H1 (cell line): ENCODE data around the gene SIRT5. TPM values are rescaled to one million over a fixed set of nuclear protein-coding genes. Genes with fewer than 3 reads are reported as not detected.
A peak's percentile ranks its signal among the peaks of the same experiment; 100 is the strongest.

Experiments used
- CTCF ChIA-PET: fragments of 300-600 bp; sonication (Branson Sonifier 250); formaldehyde crosslinking; loops from one replicate; lab custom pipeline; 2021; ENCODE audit not compliant: partially characterized antibody; lab: Charles Lee
- POLR2A ChIA-PET: fragments of 300-600 bp; sonication (Branson Sonifier 250); formaldehyde crosslinking; loops from one replicate; lab custom pipeline; 2021; ENCODE audit warnings: inconsistent platforms; ENCODE audit not compliant: partially characterized antibody; lab: Charles Lee
- DNase-seq, 2 experiments: peaks; one replicate each; pipeline versions ENCODE4 v3.0.0 to v3.0.0-alpha.2; 2010 to 2022; ENCODE audit warnings: low spot score in 2 of 2, low read depth in 1 of 2, mixed read lengths in 1 of 2
- FAIRE-seq: peaks from 2 replicates; lab custom pipeline; 2011; peaks lifted over from hg19 to GRCh38; lab: Jason Lieb, UNC
- H2AFZ ChIP-seq: 2 replicates; pipeline ENCODE4 v1.8.1; 2012; ENCODE audit warnings: low read length, inconsistent platforms
- H2AK5ac ChIP-seq: 2 replicates; pipeline ENCODE4 v1.6.1; 2013; ENCODE audit warnings: low read depth, low read length
- H2BK120ac ChIP-seq: replicated peaks from 2 replicates; pipeline ENCODE3; 2013; ENCODE audit warnings: low read depth, low read length, inconsistent platforms
- H2BK12ac ChIP-seq: 2 replicates; pipeline ENCODE4 v1.6.1; 2013; ENCODE audit warnings: low read depth, low read length
- H2BK15ac ChIP-seq: 2 replicates; pipeline ENCODE4 v1.6.1; 2013; ENCODE audit warnings: low read length
- H2BK20ac ChIP-seq: 2 replicates; pipeline ENCODE4 v1.6.1; 2013; ENCODE audit warnings: low read length
- H2BK5ac ChIP-seq: 2 replicates; pipeline ENCODE4 v1.6.1; 2013; ENCODE audit warnings: low read depth, low read length
- H3K14ac ChIP-seq: 2 replicates; pipeline ENCODE4 v1.6.1; 2013; ENCODE audit warnings: inconsistent platforms; ENCODE audit not compliant: insufficient read length
- H3K18ac ChIP-seq: 2 replicates; pipeline ENCODE4 v1.6.1; 2013; ENCODE audit warnings: low read length; ENCODE audit errors: extremely low read depth
- H3K23ac ChIP-seq: 2 replicates; pipeline ENCODE4 v1.6.1; 2013; ENCODE audit warnings: inconsistent platforms; ENCODE audit not compliant: insufficient read length
- H3K23me2 ChIP-seq: 2 replicates; pipeline ENCODE4 v1.6.1; 2013; ENCODE audit warnings: low read depth, low read length
- H3K27ac ChIP-seq: 2 replicates; pipeline ENCODE4 v1.6.1; 2011; ENCODE audit warnings: low read depth, low read length, inconsistent platforms
- H3K27me3 ChIP-seq, 4 experiments: replicated peaks in 1 of 4; 1 replicate in 1 of 4; 2 replicates in 3 of 4; pipeline versions ENCODE4 v1.6.1 to v1.8.1; 2011 to 2013; ENCODE audit warnings: low read length in 3 of 4, mild to moderate bottlenecking in 3 of 4, inconsistent platforms in 2 of 4, mixed read lengths in 2 of 4, moderate library complexity in 1 of 4; ENCODE audit not compliant: control insufficient read depth in 3 of 4, insufficient read depth in 3 of 4; ENCODE audit errors: extremely low read depth in 1 of 4
- H3K36me3 ChIP-seq, 4 experiments: 2 replicates each; pipeline versions ENCODE4 v1.6.1 to v1.8.1; 2011 to 2013; ENCODE audit warnings: mild to moderate bottlenecking in 4 of 4, low read length in 3 of 4, moderate library complexity in 2 of 4, control low read depth in 1 of 4, inconsistent platforms in 1 of 4; ENCODE audit not compliant: insufficient read depth in 4 of 4, control insufficient read depth in 2 of 4
- H3K4ac ChIP-seq: replicated peaks from 2 replicates; pipeline ENCODE3; 2013; ENCODE audit warnings: low read length, low read depth, mixed read lengths, inconsistent platforms; ENCODE audit not compliant: insufficient read length
- H3K4me1 ChIP-seq, 4 experiments: replicated peaks in 1 of 4; 1 replicate in 1 of 4; 2 replicates in 3 of 4; pipeline versions ENCODE4 v1.6.1 to v1.8.1; 2011 to 2013; ENCODE audit warnings: low read length in 3 of 4, inconsistent platforms in 2 of 4, mixed read lengths in 1 of 4; ENCODE audit not compliant: insufficient read depth in 4 of 4, control insufficient read depth in 3 of 4
- H3K4me2 ChIP-seq, 2 experiments: 2 replicates each; pipeline versions ENCODE4 v1.6.1 to v1.8.1; 2011 to 2013; ENCODE audit warnings: low read depth in 2 of 2, low read length in 2 of 2, control low read depth in 1 of 2, inconsistent platforms in 1 of 2, mild to moderate bottlenecking in 1 of 2; ENCODE audit not compliant: insufficient read depth in 1 of 2
- H3K4me3 ChIP-seq, 4 experiments: fragments of 200-600, 300-600 bp in 1 of 4; sonication (generic), shearing (Covaris generic), sonication (Bioruptor Twin) in 1 of 4; 2 replicates each; pipeline versions ENCODE4 v1.5.1 to v1.8.1; 2011 to 2016; ENCODE audit warnings: low read length in 4 of 4, low read depth in 3 of 4, control low read depth in 2 of 4, inconsistent platforms in 2 of 4, mild to moderate bottlenecking in 2 of 4, mixed read lengths in 1 of 4, moderate library complexity in 1 of 4; ENCODE audit not compliant: insufficient read depth in 2 of 4; ENCODE audit errors: extremely low read depth in 1 of 4
- H3K56ac ChIP-seq: replicated peaks from 2 replicates; pipeline ENCODE3; 2013; ENCODE audit warnings: low read depth, mild to moderate bottlenecking, mixed read lengths, low read length, inconsistent platforms; ENCODE audit not compliant: insufficient read length
- H3K79me1 ChIP-seq: 2 replicates; pipeline ENCODE4 v1.6.1; 2013; ENCODE audit warnings: low read depth, low read length, control low read depth
- H3K79me2 ChIP-seq, 2 experiments: 2 replicates each; pipeline versions ENCODE4 v1.6.1 to v1.8.1; 2012 to 2013; ENCODE audit warnings: low read length in 2 of 2, mild to moderate bottlenecking in 2 of 2, inconsistent platforms in 1 of 2; ENCODE audit not compliant: insufficient read depth in 2 of 2, control insufficient read depth in 1 of 2
- H3K9ac ChIP-seq, 4 experiments: replicated peaks in 1 of 4; 1 replicate in 1 of 4; 2 replicates in 3 of 4; pipeline versions ENCODE4 v1.6.1 to v1.8.1; 2011 to 2013; ENCODE audit warnings: low read depth in 3 of 4, low read length in 3 of 4, control low read depth in 2 of 4, mild to moderate bottlenecking in 2 of 4, moderate library complexity in 2 of 4, inconsistent platforms in 1 of 4; ENCODE audit errors: extremely low read depth in 1 of 4
- H3K9me3 ChIP-seq, 2 experiments: 2 replicates each; pipeline versions ENCODE4 v1.6.1 to v1.8.1; 2012 to 2013; ENCODE audit warnings: mild to moderate bottlenecking in 2 of 2, moderate library complexity in 2 of 2, control low read depth in 1 of 2, inconsistent platforms in 1 of 2, low read depth in 1 of 2, low read length in 1 of 2, mixed read lengths in 1 of 2; ENCODE audit not compliant: insufficient read depth in 2 of 2
- H4K20me1 ChIP-seq, 2 experiments: replicated peaks in 1 of 2; 2 replicates each; pipeline versions ENCODE3 to v1.8.1; 2011 to 2013; ENCODE audit warnings: inconsistent platforms in 2 of 2, low read length in 2 of 2, mild to moderate bottlenecking in 1 of 2; ENCODE audit not compliant: insufficient read depth in 2 of 2, control insufficient read depth in 1 of 2
- H4K5ac ChIP-seq: 2 replicates; pipeline ENCODE4 v1.6.1; 2013; ENCODE audit warnings: low read length, low read depth, mixed read lengths, inconsistent platforms; ENCODE audit not compliant: insufficient read length
- H4K8ac ChIP-seq: 2 replicates; pipeline ENCODE4 v1.8.0; 2013; ENCODE audit warnings: mild to moderate bottlenecking, moderate library complexity, low read length, inconsistent platforms; ENCODE audit not compliant: insufficient read depth; ENCODE audit errors: extremely low read depth
- H4K91ac ChIP-seq: replicated peaks from 2 replicates; pipeline ENCODE3; 2013; ENCODE audit warnings: low read length, mixed read lengths, inconsistent platforms; ENCODE audit not compliant: insufficient read length
- KDM4A ChIP-seq: IDR thresholded peaks from one replicate; pipeline ENCODE4 v1.7.1; 2012; ENCODE audit warnings: low read depth, mild to moderate bottlenecking, moderate library complexity, low read length, inconsistent platforms; ENCODE audit not compliant: severe bottlenecking
- TCF12 ChIP-seq: IDR thresholded peaks from 2 replicates; pipeline ENCODE4 v1.6.1; 2011; ENCODE audit warnings: low read depth, mild to moderate bottlenecking, low read length
- TEAD4 ChIP-seq: IDR thresholded peaks from 2 replicates; pipeline ENCODE4 v1.6.1; 2012; ENCODE audit warnings: low read depth, low read length, inconsistent platforms, mixed read lengths
- WGBS, 2 experiments: shearing (Covaris generic) in 1 of 2; methylation state at CpG; one replicate each; pipeline versions ENCODE4 v1.1.6 to v1.1.7; 2013 to 2015; ENCODE audit warnings: low lambda C conversion rate in 2 of 2, mixed read lengths in 2 of 2, inconsistent platforms in 1 of 2, low coverage in 1 of 2, missing lambda C conversion rate in 1 of 2; ENCODE audit not compliant: insufficient replicate concordance in 2 of 2, insufficient coverage in 1 of 2, insufficient read length in 1 of 2; ENCODE audit errors: extremely low coverage in 1 of 2, missing lambda C conversion rate in 1 of 2; 5-methylcytosine and 5-hydroxymethylcytosine counted together
- polyA plus RNA-seq, 7 experiments: library from polyadenylated mRNA; depleted of rRNA in 3 of 7; stranded (reverse) in 5 of 7; unstranded in 2 of 7; fragments of >200 nt in 5 of 7; fragments of 200-250 nt in 2 of 7; gene quantifications; 1 replicate in 5 of 7; 2 replicates in 1 of 7; 4 replicates in 1 of 7; pipeline versions ENCODE4 v1.2.1 to v1.2.3, GENCODE V29; 2011 to 2013; ENCODE audit warnings: missing spikeins in 2 of 7, mixed read lengths in 2 of 7
- total RNA-seq: library from RNA; stranded (reverse); fragmentation: NEBNext Ultra II Directional; extraction: Animal tissue kit (Norgen Biotek cat#: 25700); gene quantifications from 2 replicates; pipeline ENCODE4 v1.2.1, GENCODE V29; 2021
- TF ChIP-seq, protein P1 (sequence below), 3 experiments: IDR thresholded peaks; 1 replicate in 2 of 3; 2 replicates in 1 of 3; pipeline versions ENCODE4 v1.5.1 to v1.6.1; 2011; ENCODE audit warnings: low read length in 3 of 3, mild to moderate bottlenecking in 3 of 3, inconsistent platforms in 2 of 3, low read depth in 1 of 3, moderate library complexity in 1 of 3; ENCODE audit not compliant: insufficient read depth in 1 of 3; ENCODE audit errors: control extremely low read depth in 1 of 3

The SIRT5 gene
- total and polyA plus RNA-seq, 2 of the 8 experiments (the other 6 are each of a cell fraction or from before 2014, with no cell fraction given) = 7.4 to 14.7 TPM

- H2BK15ac ChIP-seq = no peak overlapping the region
- no peak overlapping the region for H3K56ac ChIP-seq
- no peaks in the 10 kb centered on the region for H3K79me1 ChIP-seq
- no peaks in the 10 kb centered on the region for H3K9me3 ChIP-seq
- POLR2A ChIA-PET = interaction anchor here (0.6 to 1.7 kb wide), 5 partner anchors 39 to 116 kb away, joined by 3 to 6 read pairs (median 4); partner anchors contain the start of gene GFOD1
- H2BK5ac ChIP-seq = no peak overlapping the region
- H4K20me1 ChIP-seq = no peaks in the 10 kb centered on the region
- H3K4ac ChIP-seq = no peak overlapping the region
- H3K27ac ChIP-seq = no peak overlapping the region
- FAIRE-seq = no peak
- H2AK5ac ChIP-seq = no peak overlapping the region
- H3K14ac ChIP-seq = no peak overlapping the region
- H2BK12ac ChIP-seq = no peak overlapping the region
- H3K23me2 ChIP-seq = no peaks in the 10 kb centered on the region
- H3K4me3 ChIP-seq = no peak overlapping the region
- no peak overlapping the region for H3K9ac ChIP-seq
- DNase-seq = no peak
- no peak overlapping the region for H2AFZ ChIP-seq
- H2BK120ac ChIP-seq = no peak overlapping the region
- H4K8ac ChIP-seq = no peak overlapping the region
- H3K23ac ChIP-seq = no peak overlapping the region
- H4K91ac ChIP-seq = no peak overlapping the region
- WGBS, 2 experiments = 97% methylated on average over 3 of the region's 3 CpGs; no CpG with 5 or more reads in 1 of the 2 experiments
- CTCF ChIA-PET = interaction anchor here (0.6 to 2.2 kb wide), 7 partner anchors 23 to 417 kb away, joined by 3 to 9 read pairs (median 3); no protein-coding TSS in a partner anchor
- no peak overlapping the region for H3K4me2 ChIP-seq
- 0 out of 2 replicates have a peak, but pooled peaks have one; percentile 24 for TF ChIP-seq TEAD4
- no peak for TF ChIP-seq TCF12
- TF ChIP-seq, protein P1, sequence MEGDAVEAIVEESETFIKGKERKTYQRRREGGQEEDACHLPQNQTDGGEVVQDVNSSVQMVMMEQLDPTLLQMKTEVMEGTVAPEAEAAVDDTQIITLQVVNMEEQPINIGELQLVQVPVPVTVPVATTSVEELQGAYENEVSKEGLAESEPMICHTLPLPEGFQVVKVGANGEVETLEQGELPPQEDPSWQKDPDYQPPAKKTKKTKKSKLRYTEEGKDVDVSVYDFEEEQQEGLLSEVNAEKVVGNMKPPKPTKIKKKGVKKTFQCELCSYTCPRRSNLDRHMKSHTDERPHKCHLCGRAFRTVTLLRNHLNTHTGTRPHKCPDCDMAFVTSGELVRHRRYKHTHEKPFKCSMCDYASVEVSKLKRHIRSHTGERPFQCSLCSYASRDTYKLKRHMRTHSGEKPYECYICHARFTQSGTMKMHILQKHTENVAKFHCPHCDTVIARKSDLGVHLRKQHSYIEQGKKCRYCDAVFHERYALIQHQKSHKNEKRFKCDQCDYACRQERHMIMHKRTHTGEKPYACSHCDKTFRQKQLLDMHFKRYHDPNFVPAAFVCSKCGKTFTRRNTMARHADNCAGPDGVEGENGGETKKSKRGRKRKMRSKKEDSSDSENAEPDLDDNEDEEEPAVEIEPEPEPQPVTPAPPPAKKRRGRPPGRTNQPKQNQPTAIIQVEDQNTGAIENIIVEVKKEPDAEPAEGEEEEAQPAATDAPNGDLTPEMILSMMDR (IDR thresholded peaks at IDR 0.05; ENCODE audit: control extremely low read depth in 1 of 3, insufficient read depth in 1 of 3, low read depth in 1 of 3, low read length in 3 of 3) = no peak
- TF ChIP-seq KDM4A = no peak
- TF ChIP-seq, all 59 proteins: peak for 1
- Histone ChIP-seq H3K18ac (no peak overlapping the region), H3K36me3 (no peaks in the 10 kb centered on the region), H2BK20ac (no peak overlapping the region), H4K5ac (no peak overlapping the region), H3K27me3 (no peaks in the 10 kb centered on the region), H3K79me2 (no peaks in the 10 kb centered on the region), H3K4me1 (peaks cover 5 to 12% (median 10%) of the 10 kb centered on the region in 4 experiments)
These were observed 39.1 kb upstream of the SIRT5 start for GRCh38 chr6:13535306-13535705.
